Esophagus squamous epithelium (tissue), 4 donors: ENCODE measurements around the gene AP3D1.

ENCODE experiments used
- POLR2A ChIP-seq, 4 donors: fragments of 450-650 bp; IDR thresholded peaks; one replicate each; pipeline ENCODE4 v1.6.1; 2017; ENCODE audit warnings: antibody characterized with exemption in 4 of 4, mild to moderate bottlenecking in 4 of 4, moderate library complexity in 3 of 4
- TF ChIP-seq, protein P1 (sequence below), 6 experiments: fragments of 450-650 bp in 4 of 6; fragments of 200-600 bp in 2 of 6; sonication (generic) in 2 of 6; IDR thresholded peaks; one replicate each; pipeline ENCODE4 v1.5.1; 2016 to 2019; ENCODE audit warnings: antibody characterized with exemption in 6 of 6, mild to moderate bottlenecking in 4 of 6, moderate library complexity in 4 of 6

- TF ChIP-seq, protein P1, sequence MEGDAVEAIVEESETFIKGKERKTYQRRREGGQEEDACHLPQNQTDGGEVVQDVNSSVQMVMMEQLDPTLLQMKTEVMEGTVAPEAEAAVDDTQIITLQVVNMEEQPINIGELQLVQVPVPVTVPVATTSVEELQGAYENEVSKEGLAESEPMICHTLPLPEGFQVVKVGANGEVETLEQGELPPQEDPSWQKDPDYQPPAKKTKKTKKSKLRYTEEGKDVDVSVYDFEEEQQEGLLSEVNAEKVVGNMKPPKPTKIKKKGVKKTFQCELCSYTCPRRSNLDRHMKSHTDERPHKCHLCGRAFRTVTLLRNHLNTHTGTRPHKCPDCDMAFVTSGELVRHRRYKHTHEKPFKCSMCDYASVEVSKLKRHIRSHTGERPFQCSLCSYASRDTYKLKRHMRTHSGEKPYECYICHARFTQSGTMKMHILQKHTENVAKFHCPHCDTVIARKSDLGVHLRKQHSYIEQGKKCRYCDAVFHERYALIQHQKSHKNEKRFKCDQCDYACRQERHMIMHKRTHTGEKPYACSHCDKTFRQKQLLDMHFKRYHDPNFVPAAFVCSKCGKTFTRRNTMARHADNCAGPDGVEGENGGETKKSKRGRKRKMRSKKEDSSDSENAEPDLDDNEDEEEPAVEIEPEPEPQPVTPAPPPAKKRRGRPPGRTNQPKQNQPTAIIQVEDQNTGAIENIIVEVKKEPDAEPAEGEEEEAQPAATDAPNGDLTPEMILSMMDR (IDR thresholded peaks at IDR 0.05): no peak
- TF ChIP-seq POLR2A (IDR thresholded peaks at IDR 0.05): no peak
Measured at GRCh38 chr19:2179095-2179494, 27.7 kb upstream of the AP3D1 start.
